PC-9 (cell line): ENCODE results near the gene ZNF282. TPM values are rescaled to one million over a fixed set of nuclear protein-coding genes. Genes with fewer than 3 reads are reported as not detected.

Experiments
- BruUV-seq: library from RNA; stranded (reverse); fragments of 400-500 nt; replicated peaks from 2 replicates; lab custom pipeline; 2021; lab: Mats Ljungman, UMichigan
- CTCF ChIA-PET: fragments of 300-600 bp; sonication (Branson Sonifier 250); formaldehyde crosslinking; loops from one replicate; lab custom pipeline; 2022; ENCODE audit warnings: antibody characterized with exemption; lab: Charles Lee
- POLR2A ChIA-PET: fragments of 300-600 bp; sonication (Branson Sonifier 250); formaldehyde crosslinking; loops from one replicate; lab custom pipeline; 2022; ENCODE audit warnings: antibody characterized with exemption; ENCODE audit not compliant: unreplicated experiment; lab: Charles Lee
- DNase-seq, 2 experiments: peaks; one replicate each; pipeline versions ENCODE4 v3.0.0 to v3.0.0-alpha.2; 2015 to 2022; ENCODE audit warnings: mixed read lengths in 1 of 2
- H2AFZ ChIP-seq: fragments of 200-600 bp; sonication (generic); 2 replicates; pipeline ENCODE4 v1.8.1; 2017; ENCODE audit warnings: antibody characterized with exemption
- H3F3A ChIP-seq: fragments of 200-600 bp; sonication (generic); 2 replicates; pipeline ENCODE4 v1.8.1; 2017; ENCODE audit warnings: antibody characterized with exemption, mild to moderate bottlenecking, low read depth; ENCODE audit not compliant: insufficient read depth
- H3K27ac ChIP-seq: fragments of 200-600 bp; sonication (generic); 2 replicates; pipeline ENCODE4 v1.6.1; 2016; ENCODE audit warnings: mixed run types
- H3K27me3 ChIP-seq: fragments of 200-600 bp; sonication (generic); 2 replicates; pipeline ENCODE4 v1.6.1; 2016; ENCODE audit warnings: low read depth, mixed run types; ENCODE audit not compliant: insufficient read depth
- H3K36me3 ChIP-seq: fragments of 200-600 bp; sonication (generic); 2 replicates; pipeline ENCODE4 v1.6.1; 2016; ENCODE audit warnings: low read depth, mixed run types
- H3K4me1 ChIP-seq: fragments of 200-600 bp; sonication (generic); replicated peaks from 2 replicates; pipeline ENCODE4 v1.6.1; 2016; ENCODE audit warnings: mixed run types; ENCODE audit not compliant: insufficient read depth
- H3K4me2 ChIP-seq: fragments of 200-600 bp; sonication (generic); 2 replicates; pipeline ENCODE4 v1.6.1; 2017; ENCODE audit warnings: mixed run types
- H3K4me3 ChIP-seq: fragments of 200-600 bp; sonication (generic); 2 replicates; pipeline ENCODE4 v1.6.1; 2016; ENCODE audit warnings: mixed run types
- H3K79me2 ChIP-seq: fragments of 200-600 bp; sonication (generic); 2 replicates; pipeline ENCODE4 v1.6.1; 2017; ENCODE audit warnings: low read depth, mixed run types
- H3K9me2 ChIP-seq: fragments of 200-600 bp; sonication (generic); 2 replicates; pipeline ENCODE4 v1.8.1; 2017; ENCODE audit warnings: mild to moderate bottlenecking; ENCODE audit not compliant: insufficient read depth
- H3K9me3 ChIP-seq: fragments of 200-600 bp; sonication (generic); 2 replicates; pipeline ENCODE4 v1.8.1; 2016; ENCODE audit warnings: low read depth; ENCODE audit not compliant: insufficient read depth
- H4K20me1 ChIP-seq: fragments of 200-600 bp; sonication (generic); 2 replicates; pipeline ENCODE4 v1.8.1; 2017; ENCODE audit not compliant: insufficient read depth
- CTCF ChIP-seq: fragments of 200-600 bp; sonication (generic); conservative IDR thresholded peaks from 2 replicates; pipeline ENCODE4 v1.6.1; 2017; ENCODE audit warnings: mixed run types, antibody characterized with exemption, mild to moderate bottlenecking, moderate library complexity
- EZH2 ChIP-seq: fragments of 200-600 bp; sonication (generic); IDR thresholded peaks from 2 replicates; pipeline ENCODE4 v1.8.0; 2017; ENCODE audit warnings: antibody characterized with exemption, low read depth
- intact Hi-C: fragments of 100-400 bp; cut with micrococcal nuclease; formaldehyde crosslinking; loops from one replicate; pipeline ENCODE4 v1.10.0; 2022; ENCODE audit not compliant: unreplicated experiment
- total RNA-seq: library from RNA; stranded (reverse); gene quantifications from 2 replicates; pipeline ENCODE4 v1.2.3, GENCODE V29; 2021

ZNF282 gene
- total RNA-seq, 1 experiment from 2014 or later, result 35.9 TPM

- no peak for TF ChIP-seq EZH2
- no peak for TF ChIP-seq CTCF
- intact Hi-C loops, result loop anchor here (1.0 to 2.0 kb wide), 2 partner anchors 23 to 93 kb away; no protein-coding TSS in a partner anchor
- H3K9me2 ChIP-seq, result no peaks in the 10 kb centered on the region
- H4K20me1 ChIP-seq, result 0 out of 2 replicates have a peak, but pooled peaks cover 6% of the 10 kb centered on the region
- H2AFZ ChIP-seq, result no peak overlapping the region
- peak overlapping the region; percentile 30; the same call in 1 of the 2 replicates for H3K4me3 ChIP-seq
- peaks cover 41% of the 10 kb centered on the region for H3F3A ChIP-seq
- peak overlapping the region; percentile 93 for H3K4me2 ChIP-seq
- no TSS peak for BruUV-seq
- peak overlapping the region; percentile 82 for H3K27ac ChIP-seq
- POLR2A ChIA-PET, result no interaction called here
- CTCF ChIA-PET, result interaction anchor here (0.6 kb wide), 1 partner anchor 608 kb away, joined by 3 read pairs; no protein-coding TSS in a partner anchor
- H3K4me1 ChIP-seq, result peaks cover 60% of the 10 kb centered on the region
- peak; percentile 84 to 99 for DNase-seq
- H3K36me3 ChIP-seq, result peaks cover 9% of the 10 kb centered on the region
- H3K27me3 ChIP-seq, result no peaks in the 10 kb centered on the region
- peaks cover 36% of the 10 kb centered on the region for H3K79me2 ChIP-seq
- H3K9me3 ChIP-seq, result peaks cover 7% of the 10 kb centered on the region; the same call in 1 of the 2 replicates
Observed at GRCh38 chr7:149238051-149238450, 42.7 kb downstream of the ZNF282 start.

GRCh38 chr7:149239345-149240143 lies 44.2 kb downstream of the ZNF282 start, which contains the start of gene ZNF212:
ZNF212 (plus strand) TSS chr7:149239651; CDS start chr7:149239779, 128 bp downstream.
- peak within 1 kb of the TSS; percentile 82 for H3K27ac ChIP-seq
- H3K9me3 ChIP-seq, result peaks cover 7% of the 10 kb centered on the region; the same call in 1 of the 2 replicates
- TF ChIP-seq EZH2 (no peak), CTCF (peak; percentile 79)
- POLR2A ChIA-PET, result interaction anchor here (0.6 kb wide), 1 partner anchor 306 kb away, joined by 5 read pairs; no protein-coding TSS in a partner anchor
- peaks cover 45% of the 10 kb centered on the region for H3K4me1 ChIP-seq
- H3K79me2 ChIP-seq, result peaks cover 48% of the 10 kb centered on the region
- no peaks in the 10 kb centered on the region for H3K27me3 ChIP-seq
- BruUV-seq, result TSS peak; percentile 45
- H3K4me3 ChIP-seq, result peak within 1 kb of the TSS; percentile 95
- H4K20me1 ChIP-seq, result 0 out of 2 replicates have a peak, but pooled peaks cover 6% of the 10 kb centered on the region
- CTCF ChIA-PET, result no interaction called here
- peak within 1 kb of the TSS; percentile 93 for H3K4me2 ChIP-seq
- H3K9me2 ChIP-seq, result no peaks in the 10 kb centered on the region
- peak within 1 kb of the TSS; percentile 83 for H2AFZ ChIP-seq
- peaks cover 27% of the 10 kb centered on the region for H3F3A ChIP-seq
- H3K36me3 ChIP-seq, result peaks cover 9% of the 10 kb centered on the region
- intact Hi-C loops, result loop anchor here (1.0 to 2.0 kb wide), 4 partner anchors 21 to 113 kb away; partner anchors contain the start of genes ZNF282 and ZNF425
- DNase-seq, result peak; percentile 89 to 97

DNA sequence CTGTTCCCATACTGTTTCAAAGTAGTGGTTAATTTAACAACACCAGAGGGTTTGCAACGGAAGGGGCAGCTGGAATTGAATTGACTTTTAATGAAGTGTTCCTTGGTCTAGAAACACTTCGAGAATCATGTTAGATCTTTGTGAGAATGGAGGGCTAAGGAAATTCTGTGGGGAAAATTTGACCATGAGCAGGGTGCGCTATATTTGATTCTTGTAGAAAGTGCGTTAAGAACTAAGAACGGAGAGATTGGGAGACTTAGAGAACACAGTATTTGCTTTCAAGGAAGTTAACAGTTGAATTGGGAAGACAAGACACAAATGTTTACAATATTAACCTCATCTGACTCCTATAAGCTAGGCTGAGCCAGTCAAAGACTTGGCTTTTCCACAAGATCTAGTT lies 45.3 kb downstream of the ZNF282 start:
- Histone ChIP-seq H3K4me2 (peak overlapping the region; percentile 93), H3K4me3 (peak overlapping the region; percentile 95), H3K36me3 (peaks cover 9% of the 10 kb centered on the region), H3K9me2 (no peaks in the 10 kb centered on the region), H3K9me3 (peaks cover 7% of the 10 kb centered on the region; the same call in 1 of the 2 replicates), H3K27ac (no peak overlapping the region), H3K4me1 (peaks cover 38% of the 10 kb centered on the region), H3K79me2 (peaks cover 59% of the 10 kb centered on the region), H3K27me3 (no peaks in the 10 kb centered on the region), H2AFZ (no peak overlapping the region), H4K20me1 (peaks cover 11% of the 10 kb centered on the region; the same call in 1 of the 2 replicates), H3F3A (peaks cover 23% of the 10 kb centered on the region)
- POLR2A ChIA-PET, result interaction anchor here (0.6 kb wide), 1 partner anchor 305 kb away, joined by 5 read pairs; no protein-coding TSS in a partner anchor
- TF ChIP-seq CTCF (no peak), EZH2 (no peak)
- BruUV-seq, result no TSS peak
- intact Hi-C loops, result no loop called here
- CTCF ChIA-PET, result no interaction called here
- DNase-seq, result no peak
